ENCODE results near the gene TUBA3E.
"Not testable (repeated sequence)": the region's sequence is repeated elsewhere in the genome, so short reads cannot be mapped to it uniquely, and the experiment has no call there.

The TUBA3E gene

GRCh38 chr2:130198343-130198742 lies at the start of gene TUBA3E:
TUBA3E (minus strand) TSS chr2:130198439; CDS start chr2:130198360, 79 bp downstream.
- DNase-seq: no peak

GRCh38 chr2:130246430-130246829 lies 48.2 kb upstream of the TUBA3E start:
- no peak for DNase-seq

- no peak for DNase-seq
Measured at GRCh38 chr2:130245976-130246375, 47.7 kb upstream of the TUBA3E start.

- no peak for DNase-seq
Measured at GRCh38 chr2:130243359-130243758, 45.1 kb upstream of the TUBA3E start.

GRCh38 chr2:130241041-130241707 lies 42.9 kb upstream of the TUBA3E start:
- DNase-seq: no peak

- DNase-seq: not testable (repeated sequence)
Measured at GRCh38 chr2:130239581-130239980, 41.3 kb upstream of the TUBA3E start.

- not testable (repeated sequence) for DNase-seq
Measured at GRCh38 chr2:130233066-130233465, 34.8 kb upstream of the TUBA3E start.

- DNase-seq: no peak
Measured at GRCh38 chr2:130231656-130232055, 33.4 kb upstream of the TUBA3E start.

- DNase-seq: not testable (repeated sequence)
Measured at GRCh38 chr2:130230907-130231306, 32.7 kb upstream of the TUBA3E start.

GRCh38 chr2:130230376-130230775 lies 32.1 kb upstream of the TUBA3E start:
- DNase-seq: not testable (repeated sequence)

GRCh38 chr2:130229161-130229510 lies 30.9 kb upstream of the TUBA3E start:
- not testable (repeated sequence) for DNase-seq

GRCh38 chr2:130228467-130229160 lies 30.4 kb upstream of the TUBA3E start:
- not testable (repeated sequence) for DNase-seq

GRCh38 chr2:130228005-130228404 lies 29.8 kb upstream of the TUBA3E start:
- not testable (repeated sequence) for DNase-seq

- DNase-seq: not testable (repeated sequence)
Measured at GRCh38 chr2:130222523-130222922, 24.3 kb upstream of the TUBA3E start.

GRCh38 chr2:130220505-130220904 lies 22.3 kb upstream of the TUBA3E start:
- not testable (repeated sequence) for DNase-seq

- not testable (repeated sequence) for DNase-seq
Measured at GRCh38 chr2:130219147-130219546, 20.9 kb upstream of the TUBA3E start.

- not testable (repeated sequence) for DNase-seq
Measured at GRCh38 chr2:130207051-130207450, 8.8 kb upstream of the TUBA3E start.

- not testable (repeated sequence) for DNase-seq
Measured at GRCh38 chr2:130203150-130203549, 4.9 kb upstream of the TUBA3E start.

GRCh38 chr2:130202518-130202917 lies 4.3 kb upstream of the TUBA3E start:
- DNase-seq: not testable (repeated sequence)

GRCh38 chr2:130196052-130196451 lies 2.2 kb downstream of the TUBA3E start:
- not testable (repeated sequence) for DNase-seq

- DNase-seq: not testable (repeated sequence)
Measured at GRCh38 chr2:130195089-130195635, 3.1 kb downstream of the TUBA3E start.

- DNase-seq: not testable (repeated sequence)
Measured at GRCh38 chr2:130193824-130194223, 4.4 kb downstream of the TUBA3E start.

GRCh38 chr2:130192451-130192850 lies 5.8 kb downstream of the TUBA3E start:
- DNase-seq: not testable (repeated sequence)

- DNase-seq: not testable (repeated sequence)
Measured at GRCh38 chr2:130191319-130191718, 6.9 kb downstream of the TUBA3E start.
